HepG2 (cell line): Measurements from ENCODE around the gene ZNF213. TPM values are rescaled to one million over a fixed set of nuclear protein-coding genes. Genes with fewer than 3 reads are reported as not detected.
A peak's percentile ranks its signal among the peaks of the same experiment; 100 is the strongest.

Source experiments
- ARHGAP35 ChIP-seq: sonication (generic); formaldehyde crosslinking; IDR thresholded peaks from 2 replicates; pipeline ENCODE4 v1.9.0; 2022; ENCODE audit warnings: mild to moderate bottlenecking, inconsistent platforms, moderate library complexity, missing genetic modification reagents, borderline replicate concordance
- CHD4 ChIP-seq: fragments of 200-600 bp; sonication (generic); IDR thresholded peaks from 2 replicates; pipeline ENCODE4 v1.7.0; 2017; ENCODE audit warnings: mild to moderate bottlenecking, low read length, borderline replicate concordance
- GTF3A ChIP-seq: sonication (generic); formaldehyde crosslinking; conservative IDR thresholded peaks from 2 replicates; pipeline ENCODE4 v1.4.0; 2020; ENCODE audit warnings: mild to moderate bottlenecking, missing genetic modification reagents
- KAT2B ChIP-seq: fragments of 150-350 bp; IDR thresholded peaks from 2 replicates; pipeline ENCODE4 v1.6.1; 2014; ENCODE audit warnings: low read depth, low read length, borderline replicate concordance
- KDM6A ChIP-seq: IDR thresholded peaks from 2 replicates; pipeline ENCODE4 v1.6.1; 2016; ENCODE audit warnings: low read depth
- MAF1 ChIP-seq: sonication (generic); formaldehyde crosslinking; IDR thresholded peaks from 2 replicates; pipeline ENCODE4 v1.5.0; 2020; ENCODE audit warnings: missing genetic modification reagents, borderline replicate concordance
- NFRKB ChIP-seq: fragments of 450-650 bp; IDR thresholded peaks from 2 replicates; pipeline ENCODE4 v1.6.1; 2017
- NFYB ChIP-seq: sonication (generic); formaldehyde crosslinking; IDR thresholded peaks from 2 replicates; pipeline ENCODE4 v1.4.0; 2020; ENCODE audit warnings: missing genetic modification reagents
- RARA ChIP-seq: IDR thresholded peaks from 2 replicates; pipeline ENCODE4 v1.6.1; 2016; ENCODE audit warnings: missing genetic modification reagents, missing compliant biosample characterization
- SAP130 ChIP-seq: IDR thresholded peaks from 2 replicates; pipeline ENCODE4 v1.6.1; 2016; ENCODE audit warnings: low read depth
- STAG1 ChIP-seq: sonication (generic); formaldehyde crosslinking; IDR thresholded peaks from 2 replicates; pipeline ENCODE4 v1.4.0; 2020; ENCODE audit warnings: missing genetic modification reagents
- TBX3 ChIP-seq: fragments of 450-650 bp; IDR thresholded peaks from 2 replicates; pipeline ENCODE4 v1.6.1; 2017; ENCODE audit warnings: antibody characterized with exemption, mild to moderate bottlenecking, inconsistent platforms, borderline replicate concordance
- ZBTB21 ChIP-seq: sonication (generic); formaldehyde crosslinking; IDR thresholded peaks from 2 replicates; pipeline ENCODE4 v1.4.0; 2020; ENCODE audit warnings: missing genetic modification reagents
- ZBTB39 ChIP-seq: sonication (generic); formaldehyde crosslinking; IDR thresholded peaks from 2 replicates; pipeline ENCODE4 v1.5.0; 2020; ENCODE audit warnings: missing genetic modification reagents
- ZBTB49 ChIP-seq: sonication (generic); formaldehyde crosslinking; IDR thresholded peaks from 2 replicates; pipeline ENCODE4 v1.4.0; 2020; ENCODE audit warnings: missing genetic modification reagents, borderline replicate concordance
- ZC3H4 ChIP-seq: sonication (generic); formaldehyde crosslinking; IDR thresholded peaks from 2 replicates; pipeline ENCODE4 v1.4.0; 2020; ENCODE audit warnings: missing genetic modification reagents, borderline replicate concordance
- ZNF10 ChIP-seq: sonication (generic); formaldehyde crosslinking; IDR thresholded peaks from 2 replicates; pipeline ENCODE4 v1.4.0; 2020; ENCODE audit warnings: mild to moderate bottlenecking, low read depth, missing genetic modification reagents, borderline replicate concordance
- ZNF121 ChIP-seq: sonication (generic); formaldehyde crosslinking; IDR thresholded peaks from 2 replicates; pipeline ENCODE4 v1.5.0; 2020; ENCODE audit warnings: mild to moderate bottlenecking, missing genetic modification reagents
- ZNF124 ChIP-seq: sonication (generic); formaldehyde crosslinking; IDR thresholded peaks from 2 replicates; pipeline ENCODE4 v1.4.0; 2020; ENCODE audit warnings: missing genetic modification reagents
- ZNF136 ChIP-seq: sonication (generic); formaldehyde crosslinking; IDR thresholded peaks from 2 replicates; pipeline ENCODE4 v1.8.1; 2022; ENCODE audit warnings: low read depth, mild to moderate bottlenecking, moderate library complexity, missing genetic modification reagents
- ZNF235 ChIP-seq: sonication (generic); formaldehyde crosslinking; IDR thresholded peaks from 2 replicates; pipeline ENCODE4 v1.8.1; 2023; ENCODE audit warnings: mild to moderate bottlenecking, missing genetic modification reagents, borderline replicate concordance
- polyA plus RNA-seq, 8 experiments: library from polyadenylated mRNA; depleted of rRNA in 3 of 8; stranded (reverse) in 7 of 8; unstranded in 1 of 8; fragments of >200 nt; fragmentation: Illumina TruSeq in 4 of 8; extraction: Trizol in 4 of 8; gene quantifications; 2 replicates each; pipeline versions ENCODE4 v1.2.1 to v1.2.3, GENCODE V29; 2011 to 2016; ENCODE audit warnings: low read depth in 4 of 8, missing spikeins in 1 of 8, mixed read lengths in 1 of 8; ENCODE audit not compliant: insufficient read depth in 1 of 8
- total RNA-seq, 5 experiments: library from RNA; depleted of rRNA; stranded (reverse); fragments of >200 nt; fragmentation: Illumina TruSeq; extraction: Trizol; gene quantifications; 2 replicates each; pipeline ENCODE4 v1.2.3, GENCODE V29; 2016; ENCODE audit warnings: low read depth in 1 of 5
- TF ChIP-seq, protein P1 (sequence below): IDR thresholded peaks from 2 replicates; pipeline ENCODE4 v1.6.1; 2018; ENCODE audit warnings: missing genetic modification reagents, mild to moderate bottlenecking, missing compliant biosample characterization
- TF ChIP-seq, protein P2 (sequence below): sonication (generic); formaldehyde crosslinking; IDR thresholded peaks from 2 replicates; pipeline ENCODE4 v1.4.0; 2020; ENCODE audit warnings: missing genetic modification reagents

The ZNF213 gene
- total and polyA plus RNA-seq, 2 of the 13 experiments (the other 11 are each of a cell fraction or from before 2014, with no cell fraction given), result 0.59 to 0.97 TPM

DNA sequence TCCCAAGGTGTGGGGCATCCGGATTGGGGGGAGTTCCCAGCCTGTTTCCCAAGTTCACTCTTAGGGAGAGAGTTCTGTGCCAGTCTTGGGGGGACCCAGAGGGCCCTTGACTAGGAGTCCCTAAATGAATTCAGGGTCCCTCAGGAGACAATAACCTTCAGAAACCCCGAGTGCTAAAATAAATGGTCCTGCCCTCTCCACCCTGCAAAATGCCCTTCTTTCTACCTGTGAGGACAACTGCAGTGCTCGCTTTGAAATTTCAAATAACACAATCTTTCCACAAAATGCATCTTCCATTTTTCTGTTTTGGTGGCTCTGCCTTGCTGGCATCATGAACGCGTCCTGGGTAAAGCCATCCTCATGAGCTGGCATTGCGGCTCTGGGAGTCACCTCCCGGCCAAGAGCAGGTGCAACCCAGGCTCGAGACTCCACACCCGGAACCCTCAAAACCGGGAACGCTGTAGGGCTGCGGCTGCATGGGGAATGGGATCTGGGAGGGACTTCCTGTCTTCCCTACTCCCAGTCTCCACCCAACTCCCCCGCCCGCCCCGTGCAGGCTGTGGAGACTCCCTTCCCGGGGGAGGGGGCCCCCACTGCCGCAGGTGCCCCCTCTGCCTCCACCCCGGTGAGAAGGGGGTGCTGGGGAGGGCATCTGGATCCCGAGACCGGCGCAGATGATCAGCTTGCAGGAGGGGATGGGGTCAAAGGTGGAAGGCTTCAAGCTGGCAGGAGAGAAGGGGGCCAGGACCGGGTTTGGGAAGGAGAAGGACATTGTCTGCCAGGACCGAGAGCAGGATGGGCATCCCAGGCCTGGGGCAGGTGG is 22.6 kb upstream of the ZNF213 start, which contains the start of gene ZNF205 (continued):
- TF ChIP-seq ZNF235, result peak; percentile 81
- TF ChIP-seq CHD4, result no peak
- TF ChIP-seq, protein P1, sequence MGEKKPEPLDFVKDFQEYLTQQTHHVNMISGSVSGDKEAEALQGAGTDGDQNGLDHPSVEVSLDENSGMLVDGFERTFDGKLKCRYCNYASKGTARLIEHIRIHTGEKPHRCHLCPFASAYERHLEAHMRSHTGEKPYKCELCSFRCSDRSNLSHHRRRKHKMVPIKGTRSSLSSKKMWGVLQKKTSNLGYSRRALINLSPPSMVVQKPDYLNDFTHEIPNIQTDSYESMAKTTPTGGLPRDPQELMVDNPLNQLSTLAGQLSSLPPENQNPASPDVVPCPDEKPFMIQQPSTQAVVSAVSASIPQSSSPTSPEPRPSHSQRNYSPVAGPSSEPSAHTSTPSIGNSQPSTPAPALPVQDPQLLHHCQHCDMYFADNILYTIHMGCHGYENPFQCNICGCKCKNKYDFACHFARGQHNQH (CRISPR knock-in tag), result peak; percentile 80
- TF ChIP-seq SAP130, result peak; percentile 96
- TF ChIP-seq TBX3, result no peak
- peak; percentile 43; the same call in 1 of the 2 replicates for TF ChIP-seq RARA (CRISPR knock-in tag)
- 0 out of 2 replicates have a peak, but pooled peaks have one; percentile 16 for TF ChIP-seq ZC3H4 (CRISPR knock-in tag)
- peak; percentile 29; the same call in 1 of the 2 replicates for TF ChIP-seq STAG1 (CRISPR knock-in tag)
- TF ChIP-seq ZBTB39 (CRISPR knock-in tag), result no peak
- TF ChIP-seq ZBTB21 (CRISPR knock-in tag), result no peak
- no peak for TF ChIP-seq ARHGAP35 (CRISPR knock-in tag)
- TF ChIP-seq MAF1 (CRISPR knock-in tag), result no peak
- TF ChIP-seq NFYB (CRISPR knock-in tag), result no peak
- TF ChIP-seq, protein P2, sequence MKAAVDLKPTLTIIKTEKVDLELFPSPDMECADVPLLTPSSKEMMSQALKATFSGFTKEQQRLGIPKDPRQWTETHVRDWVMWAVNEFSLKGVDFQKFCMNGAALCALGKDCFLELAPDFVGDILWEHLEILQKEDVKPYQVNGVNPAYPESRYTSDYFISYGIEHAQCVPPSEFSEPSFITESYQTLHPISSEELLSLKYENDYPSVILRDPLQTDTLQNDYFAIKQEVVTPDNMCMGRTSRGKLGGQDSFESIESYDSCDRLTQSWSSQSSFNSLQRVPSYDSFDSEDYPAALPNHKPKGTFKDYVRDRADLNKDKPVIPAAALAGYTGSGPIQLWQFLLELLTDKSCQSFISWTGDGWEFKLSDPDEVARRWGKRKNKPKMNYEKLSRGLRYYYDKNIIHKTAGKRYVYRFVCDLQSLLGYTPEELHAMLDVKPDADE (CRISPR knock-in tag), result no peak
- TF ChIP-seq GTF3A (CRISPR knock-in tag), result no peak
- no peak for TF ChIP-seq NFRKB
- TF ChIP-seq KAT2B, result no peak
- TF ChIP-seq ZNF136, result no peak
- no peak for TF ChIP-seq ZBTB49 (CRISPR knock-in tag)
- no peak for TF ChIP-seq ZNF124
- TF ChIP-seq ZNF121, result peak; percentile 49
- no peak for TF ChIP-seq KDM6A (CRISPR knock-in tag)
- TF ChIP-seq ZNF10 (CRISPR knock-in tag), result no peak
